ENCODE results near the gene DDX23.

DNA sequence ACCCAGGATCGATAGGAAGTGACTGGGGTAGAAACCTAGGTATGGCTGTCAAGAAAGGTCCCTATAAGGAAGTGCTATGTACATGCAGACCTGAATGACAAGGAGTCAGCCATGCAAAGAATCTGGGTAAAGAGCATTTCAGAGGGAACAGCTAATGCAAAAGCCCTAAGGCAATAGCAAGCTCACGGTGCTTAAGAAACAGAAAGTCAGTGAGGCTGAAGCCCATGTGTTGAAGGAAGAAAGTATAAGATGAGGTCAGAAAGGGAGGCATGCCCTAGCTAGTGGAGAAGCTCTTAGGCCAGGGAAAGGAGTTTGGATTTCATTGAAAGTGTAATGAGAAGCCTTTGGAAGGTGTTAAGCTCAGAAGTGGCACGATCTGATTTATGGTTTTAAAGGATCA is 57.1 kb downstream of the DDX23 start:
- no peak for TF ChIP-seq REST (IDR thresholded peaks at IDR 0.05)
- TF ChIP-seq POLR2A (IDR thresholded peaks at IDR 0.05; ENCODE audit: low read length) = no peak
- TF ChIP-seq, protein P1, sequence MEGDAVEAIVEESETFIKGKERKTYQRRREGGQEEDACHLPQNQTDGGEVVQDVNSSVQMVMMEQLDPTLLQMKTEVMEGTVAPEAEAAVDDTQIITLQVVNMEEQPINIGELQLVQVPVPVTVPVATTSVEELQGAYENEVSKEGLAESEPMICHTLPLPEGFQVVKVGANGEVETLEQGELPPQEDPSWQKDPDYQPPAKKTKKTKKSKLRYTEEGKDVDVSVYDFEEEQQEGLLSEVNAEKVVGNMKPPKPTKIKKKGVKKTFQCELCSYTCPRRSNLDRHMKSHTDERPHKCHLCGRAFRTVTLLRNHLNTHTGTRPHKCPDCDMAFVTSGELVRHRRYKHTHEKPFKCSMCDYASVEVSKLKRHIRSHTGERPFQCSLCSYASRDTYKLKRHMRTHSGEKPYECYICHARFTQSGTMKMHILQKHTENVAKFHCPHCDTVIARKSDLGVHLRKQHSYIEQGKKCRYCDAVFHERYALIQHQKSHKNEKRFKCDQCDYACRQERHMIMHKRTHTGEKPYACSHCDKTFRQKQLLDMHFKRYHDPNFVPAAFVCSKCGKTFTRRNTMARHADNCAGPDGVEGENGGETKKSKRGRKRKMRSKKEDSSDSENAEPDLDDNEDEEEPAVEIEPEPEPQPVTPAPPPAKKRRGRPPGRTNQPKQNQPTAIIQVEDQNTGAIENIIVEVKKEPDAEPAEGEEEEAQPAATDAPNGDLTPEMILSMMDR (IDR thresholded peaks at IDR 0.05) = no peak
- TF ChIP-seq POLR2AphosphoS2 (conservative IDR thresholded peaks at IDR 0.05; ENCODE audit: low read length) = no peak
- TF ChIP-seq, protein P2, sequence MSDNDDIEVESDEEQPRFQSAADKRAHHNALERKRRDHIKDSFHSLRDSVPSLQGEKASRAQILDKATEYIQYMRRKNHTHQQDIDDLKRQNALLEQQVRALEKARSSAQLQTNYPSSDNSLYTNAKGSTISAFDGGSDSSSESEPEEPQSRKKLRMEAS (IDR thresholded peaks at IDR 0.05) = no peak
- no peak for TF ChIP-seq PHF8 (IDR thresholded peaks at IDR 0.05; ENCODE audit: borderline replicate concordance, low read depth)
- TF ChIP-seq RAD21 (conservative IDR thresholded peaks at IDR 0.05 in 1 of 2, IDR thresholded peaks at IDR 0.05 in 1 of 2) = no peak
- no peak for TF ChIP-seq SMC3 (IDR thresholded peaks at IDR 0.05)
- TF ChIP-seq RFX5 (IDR thresholded peaks at IDR 0.05) = no peak
- TF ChIP-seq, protein P3, sequence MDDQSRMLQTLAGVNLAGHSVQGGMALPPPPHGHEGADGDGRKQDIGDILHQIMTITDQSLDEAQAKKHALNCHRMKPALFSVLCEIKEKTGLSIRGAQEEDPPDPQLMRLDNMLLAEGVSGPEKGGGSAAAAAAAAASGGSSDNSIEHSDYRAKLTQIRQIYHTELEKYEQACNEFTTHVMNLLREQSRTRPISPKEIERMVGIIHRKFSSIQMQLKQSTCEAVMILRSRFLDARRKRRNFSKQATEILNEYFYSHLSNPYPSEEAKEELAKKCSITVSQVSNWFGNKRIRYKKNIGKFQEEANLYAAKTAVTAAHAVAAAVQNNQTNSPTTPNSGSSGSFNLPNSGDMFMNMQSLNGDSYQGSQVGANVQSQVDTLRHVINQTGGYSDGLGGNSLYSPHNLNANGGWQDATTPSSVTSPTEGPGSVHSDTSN (IDR thresholded peaks at IDR 0.05) = no peak
- no peak for TF ChIP-seq MYC (IDR thresholded peaks at IDR 0.05; ENCODE audit: borderline replicate concordance, low read length)
- no peak for TF ChIP-seq GATA3 (IDR thresholded peaks at IDR 0.05; ENCODE audit: borderline replicate concordance)
